HCT116 (cell line): Measurements from ENCODE around the gene MBD5. TPM values are rescaled to one million over a fixed set of nuclear protein-coding genes. Genes with fewer than 3 reads are reported as not detected.

Source experiments
- ATAC-seq: fragments of 200-7000 bp; cut with Tn5 transposase; 2 replicates; pipeline ENCODE4 v1.9.1; 2020; ENCODE audit warnings: mild to moderate bottlenecking, moderate library complexity
- BruUV-seq: library from RNA; stranded (reverse); fragments of 400-500 nt; replicated peaks from 2 replicates; lab custom pipeline; 2021; lab: Mats Ljungman, UMichigan
- CTCF ChIA-PET: fragments of 300-600 bp; sonication (Branson Sonifier 250); formaldehyde crosslinking; loops from one replicate; lab custom pipeline; 2021; ENCODE audit warnings: antibody characterized with exemption; lab: Charles Lee
- POLR2A ChIA-PET: fragments of 300-600, 350-600 bp; sonication (Branson Sonifier 250); formaldehyde crosslinking; loops from one replicate; lab custom pipeline; 2021; ENCODE audit warnings: antibody characterized with exemption; lab: Charles Lee
- RAD21 ChIA-PET, 2 experiments: fragments of 300-600 bp; sonication (Branson Sonifier 250); formaldehyde crosslinking; loops; one replicate each; lab custom pipeline; 2023; ENCODE audit warnings: low total read pairs in 2 of 2; ENCODE audit not compliant: uncharacterized antibody in 2 of 2, unreplicated experiment in 2 of 2, low non-redundant PET in 1 of 2; lab: Charles Lee
- DNase-seq: peaks from one replicate; pipeline ENCODE4 v3.0.0-alpha.2; 2010; ENCODE audit warnings: low read depth, low spot score
- H2AFZ ChIP-seq: fragments of 200-600 bp; shearing (Covaris generic), sonication (generic); 2 replicates; pipeline ENCODE4 v1.6.1; 2017; ENCODE audit warnings: low read depth, mixed run types, mixed read lengths, antibody characterized with exemption, low read length; ENCODE audit not compliant: poor library complexity, severe bottlenecking
- H3K27ac ChIP-seq: 2 replicates; pipeline ENCODE4 v1.5.1; 2012; ENCODE audit warnings: low read depth, low read length
- H3K27me3 ChIP-seq: fragments of 200-600 bp; sonication (generic); 2 replicates; pipeline ENCODE4 v1.6.1; 2016; ENCODE audit warnings: mixed run types, low read length, mixed read lengths; ENCODE audit not compliant: insufficient read depth
- H3K36me3 ChIP-seq, 2 experiments: fragments of 200-500 bp in 1 of 2; fragments of 200-600 bp in 1 of 2; sonication (Bioruptor generic) in 1 of 2; sonication (generic) in 1 of 2; 2 replicates each; pipeline versions ENCODE4 v1.5.1 to v1.6.1; 2014 to 2016; ENCODE audit warnings: low read length in 2 of 2, inconsistent platforms in 1 of 2, mixed read lengths in 1 of 2, mixed run types in 1 of 2; ENCODE audit not compliant: insufficient read depth in 2 of 2, control insufficient read depth in 1 of 2
- H3K4me1 ChIP-seq, 2 experiments: fragments of 200-600 bp in 1 of 2; sonication (generic) in 1 of 2; 2 replicates each; pipeline versions ENCODE4 v1.5.1 to v1.6.1; 2012 to 2017; ENCODE audit warnings: low read length in 2 of 2, inconsistent platforms in 1 of 2, mild to moderate bottlenecking in 1 of 2, mixed read lengths in 1 of 2, mixed run types in 1 of 2, moderate library complexity in 1 of 2; ENCODE audit not compliant: insufficient read depth in 2 of 2, control insufficient read depth in 1 of 2
- H3K4me2 ChIP-seq: fragments of 200-600 bp; sonication (generic); 2 replicates; pipeline ENCODE4 v1.6.1; 2017; ENCODE audit warnings: mixed run types, low read length, mixed read lengths
- H3K4me3 ChIP-seq, 2 experiments: fragments of 200-600 bp in 1 of 2; sonication (generic) in 1 of 2; replicated peaks in 1 of 2; 2 replicates each; pipeline ENCODE4 v1.5.1; 2011 to 2016; ENCODE audit warnings: low read length in 2 of 2, control low read depth in 1 of 2, low read depth in 1 of 2, mild to moderate bottlenecking in 1 of 2, mixed read lengths in 1 of 2, mixed run types in 1 of 2
- H3K79me2 ChIP-seq: fragments of 200-600 bp; sonication (generic); 2 replicates; pipeline ENCODE4 v1.6.1; 2017; ENCODE audit warnings: mild to moderate bottlenecking, mixed run types, low read length, moderate library complexity, mixed read lengths; ENCODE audit not compliant: insufficient read depth
- H3K9ac ChIP-seq: fragments of 200-600 bp; sonication (generic); 2 replicates; pipeline ENCODE4 v1.6.1; 2016; ENCODE audit warnings: low read length, mixed read lengths
- H3K9me2 ChIP-seq: fragments of 200-600 bp; sonication (generic), shearing (Covaris generic); 2 replicates; pipeline ENCODE4 v1.6.1; 2017; ENCODE audit warnings: mixed run types, mild to moderate bottlenecking, moderate library complexity; ENCODE audit not compliant: insufficient read depth
- H3K9me3 ChIP-seq, 2 experiments: fragments of 200-500 bp in 1 of 2; fragments of 200-600 bp in 1 of 2; sonication (Bioruptor generic) in 1 of 2; sonication (generic) in 1 of 2; 2 replicates each; pipeline ENCODE4 v1.6.1; 2014 to 2017; ENCODE audit warnings: low read length in 2 of 2, mixed read lengths in 2 of 2, inconsistent platforms in 1 of 2, low read depth in 1 of 2, mild to moderate bottlenecking in 1 of 2, mixed run types in 1 of 2, moderate library complexity in 1 of 2; ENCODE audit not compliant: control insufficient read depth in 1 of 2, insufficient read depth in 1 of 2
- H4K20me1 ChIP-seq: fragments of 200-600 bp; sonication (generic), shearing (Covaris generic); 2 replicates; pipeline ENCODE4 v1.6.1; 2017; ENCODE audit warnings: mixed run types, mild to moderate bottlenecking, moderate library complexity; ENCODE audit not compliant: insufficient read depth
- CBX3 ChIP-seq: IDR thresholded peaks from 2 replicates; pipeline ENCODE4 v1.6.1; 2012; ENCODE audit warnings: low read depth
- ELF1 ChIP-seq: IDR thresholded peaks from 2 replicates; pipeline ENCODE4 v1.6.1; 2012; ENCODE audit warnings: low read depth, borderline replicate concordance
- EZH2phosphoT487 ChIP-seq: fragments of 200-600 bp; IDR thresholded peaks from 2 replicates; pipeline ENCODE4 v1.6.1; 2018; ENCODE audit warnings: antibody characterized with exemption, borderline replicate concordance
- FOSL1 ChIP-seq: IDR thresholded peaks from 2 replicates; pipeline ENCODE4 v1.6.1; 2012; ENCODE audit warnings: low read depth
- JUND ChIP-seq: IDR thresholded peaks from 2 replicates; pipeline ENCODE4 v1.6.1; 2012
- POLR2AphosphoS5 ChIP-seq: IDR thresholded peaks from 2 replicates; pipeline ENCODE4 v1.6.1; 2011; ENCODE audit warnings: mild to moderate bottlenecking, low read depth, low read length, moderate library complexity
- SIN3A ChIP-seq: IDR thresholded peaks from 2 replicates; pipeline ENCODE4 v1.6.1; 2012; ENCODE audit warnings: low read depth
- SP1 ChIP-seq: IDR thresholded peaks from 2 replicates; pipeline ENCODE4 v1.6.1; 2012; ENCODE audit warnings: low read depth
- SRF ChIP-seq: IDR thresholded peaks from 2 replicates; pipeline ENCODE4 v1.6.1; 2012; ENCODE audit warnings: low read depth
- TCF7L2 ChIP-seq: IDR thresholded peaks from 2 replicates; pipeline ENCODE4 v1.7.0; 2011; ENCODE audit warnings: borderline replicate concordance, inconsistent platforms; ENCODE audit not compliant: insufficient read depth, insufficient read length; ENCODE audit errors: extremely low read depth
- YY1 ChIP-seq: IDR thresholded peaks from 2 replicates; pipeline ENCODE4 v1.6.1; 2011; ENCODE audit warnings: low read length, low read depth, moderate library complexity, mild to moderate bottlenecking; ENCODE audit not compliant: insufficient replicate concordance; ENCODE audit errors: extremely low read depth
- ZFX ChIP-seq: fragments of 450-650 bp; IDR thresholded peaks from 2 replicates; pipeline ENCODE4 v1.6.1; 2017
- ZNF274 ChIP-seq: fragments of 200-500 bp; sonication (Bioruptor generic); IDR thresholded peaks from 2 replicates; pipeline ENCODE4 v1.6.1; 2014; ENCODE audit warnings: mild to moderate bottlenecking, low read depth, low read length, inconsistent platforms
- intact Hi-C: fragments of 100-400 bp; cut with micrococcal nuclease; formaldehyde crosslinking; loops from 2 replicates; pipeline ENCODE4 v1.10.0; 2022
- total RNA-seq: library from RNA; stranded (reverse); gene quantifications from one replicate; pipeline ENCODE4 v1.2.1, GENCODE V29; 2021; ENCODE audit not compliant: unreplicated experiment
- TF ChIP-seq, protein P1 (sequence below): IDR thresholded peaks from 2 replicates; pipeline ENCODE4 v1.6.1; 2012
- TF ChIP-seq, protein P2 (sequence below): IDR thresholded peaks from 2 replicates; pipeline ENCODE4 v1.6.1; 2012
- TF ChIP-seq, protein P3 (sequence below), 3 experiments: fragments of 200-600 bp in 1 of 3; sonication (generic) in 1 of 3; IDR thresholded peaks in 2 of 3; conservative IDR thresholded peaks in 1 of 3; 2 replicates each; pipeline ENCODE4 v1.5.1; 2012 to 2017; ENCODE audit warnings: low read depth in 2 of 3, low read length in 2 of 3, antibody characterized with exemption in 1 of 3, borderline replicate concordance in 1 of 3, control low read depth in 1 of 3, mild to moderate bottlenecking in 1 of 3, mixed read lengths in 1 of 3, mixed run types in 1 of 3, moderate library complexity in 1 of 3; ENCODE audit not compliant: insufficient read depth in 1 of 3
- TF ChIP-seq, protein P4 (sequence below): IDR thresholded peaks from 2 replicates; pipeline ENCODE4 v1.6.1; 2011; ENCODE audit warnings: mild to moderate bottlenecking, low read length, moderate library complexity; ENCODE audit not compliant: insufficient replicate concordance; ENCODE audit errors: extremely low read depth
- TF ChIP-seq, protein P5 (sequence below): IDR thresholded peaks from 2 replicates; pipeline ENCODE4 v1.6.1; 2012; ENCODE audit warnings: low read depth

The MBD5 gene
- total RNA-seq, 1 experiment from 2014 or later = 20.5 TPM

DNA sequence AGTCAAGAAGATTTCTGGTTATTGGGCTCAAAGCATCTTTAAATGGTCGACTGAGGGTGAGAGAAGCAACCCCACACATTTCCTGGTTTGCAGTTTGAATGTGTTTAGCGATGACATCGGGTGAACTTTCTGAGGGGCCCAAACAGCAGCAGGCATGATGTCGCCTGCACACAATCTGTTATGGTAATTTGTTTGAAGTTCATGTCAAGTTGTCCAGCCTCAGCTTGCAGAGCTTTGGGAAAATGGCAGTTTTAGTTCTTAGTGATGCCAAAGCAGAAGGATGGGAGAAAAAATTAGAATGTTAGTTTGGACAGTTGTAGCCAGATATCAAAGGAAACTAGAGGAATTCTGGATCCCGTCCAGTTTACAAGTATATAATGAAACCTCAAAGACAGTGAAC, 284.6 kb downstream of the MBD5 start (continued):
- no peak for TF ChIP-seq ZNF274
- TF ChIP-seq, protein P1, sequence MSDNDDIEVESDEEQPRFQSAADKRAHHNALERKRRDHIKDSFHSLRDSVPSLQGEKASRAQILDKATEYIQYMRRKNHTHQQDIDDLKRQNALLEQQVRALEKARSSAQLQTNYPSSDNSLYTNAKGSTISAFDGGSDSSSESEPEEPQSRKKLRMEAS = no peak
- TF ChIP-seq SIN3A = no peak
- TF ChIP-seq JUND = no peak
- TF ChIP-seq SP1 = no peak
- TF ChIP-seq, all 23 proteins: peak for 0

DNA sequence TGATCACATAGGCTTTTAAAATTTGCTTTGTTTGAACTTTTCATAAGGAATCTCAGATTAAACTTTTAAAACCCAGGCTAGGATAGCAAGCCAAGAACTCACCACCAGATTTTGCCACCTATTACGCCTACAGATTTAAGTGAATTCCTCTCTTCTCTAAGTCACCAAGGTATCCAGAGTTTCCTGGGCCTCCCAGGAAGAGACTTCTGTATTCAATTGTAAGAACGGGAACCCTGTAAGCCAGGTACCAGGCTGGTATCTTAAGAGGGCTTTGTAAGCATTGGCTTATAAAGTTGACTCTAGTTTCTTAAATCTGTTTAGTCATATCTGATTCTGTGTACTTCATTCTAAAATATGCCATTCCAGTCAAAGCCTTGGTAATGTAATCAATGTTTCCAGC, 285.1 kb downstream of the MBD5 start:
- POLR2A ChIA-PET = no interaction called here
- TF ChIP-seq POLR2AphosphoS5 = no peak
- no peak for TF ChIP-seq SRF
- TF ChIP-seq, protein P2, sequence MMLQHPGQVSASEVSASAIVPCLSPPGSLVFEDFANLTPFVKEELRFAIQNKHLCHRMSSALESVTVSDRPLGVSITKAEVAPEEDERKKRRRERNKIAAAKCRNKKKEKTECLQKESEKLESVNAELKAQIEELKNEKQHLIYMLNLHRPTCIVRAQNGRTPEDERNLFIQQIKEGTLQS = no peak
- TF ChIP-seq, protein P3, sequence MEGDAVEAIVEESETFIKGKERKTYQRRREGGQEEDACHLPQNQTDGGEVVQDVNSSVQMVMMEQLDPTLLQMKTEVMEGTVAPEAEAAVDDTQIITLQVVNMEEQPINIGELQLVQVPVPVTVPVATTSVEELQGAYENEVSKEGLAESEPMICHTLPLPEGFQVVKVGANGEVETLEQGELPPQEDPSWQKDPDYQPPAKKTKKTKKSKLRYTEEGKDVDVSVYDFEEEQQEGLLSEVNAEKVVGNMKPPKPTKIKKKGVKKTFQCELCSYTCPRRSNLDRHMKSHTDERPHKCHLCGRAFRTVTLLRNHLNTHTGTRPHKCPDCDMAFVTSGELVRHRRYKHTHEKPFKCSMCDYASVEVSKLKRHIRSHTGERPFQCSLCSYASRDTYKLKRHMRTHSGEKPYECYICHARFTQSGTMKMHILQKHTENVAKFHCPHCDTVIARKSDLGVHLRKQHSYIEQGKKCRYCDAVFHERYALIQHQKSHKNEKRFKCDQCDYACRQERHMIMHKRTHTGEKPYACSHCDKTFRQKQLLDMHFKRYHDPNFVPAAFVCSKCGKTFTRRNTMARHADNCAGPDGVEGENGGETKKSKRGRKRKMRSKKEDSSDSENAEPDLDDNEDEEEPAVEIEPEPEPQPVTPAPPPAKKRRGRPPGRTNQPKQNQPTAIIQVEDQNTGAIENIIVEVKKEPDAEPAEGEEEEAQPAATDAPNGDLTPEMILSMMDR (IDR thresholded peaks at IDR 0.05 in 2 of 3, conservative IDR thresholded peaks at IDR 0.05 in 1 of 3; ENCODE audit: borderline replicate concordance in 1 of 3, insufficient read depth in 1 of 3, low read depth in 2 of 3, low read length in 2 of 3) = no peak
- TF ChIP-seq, protein P4, sequence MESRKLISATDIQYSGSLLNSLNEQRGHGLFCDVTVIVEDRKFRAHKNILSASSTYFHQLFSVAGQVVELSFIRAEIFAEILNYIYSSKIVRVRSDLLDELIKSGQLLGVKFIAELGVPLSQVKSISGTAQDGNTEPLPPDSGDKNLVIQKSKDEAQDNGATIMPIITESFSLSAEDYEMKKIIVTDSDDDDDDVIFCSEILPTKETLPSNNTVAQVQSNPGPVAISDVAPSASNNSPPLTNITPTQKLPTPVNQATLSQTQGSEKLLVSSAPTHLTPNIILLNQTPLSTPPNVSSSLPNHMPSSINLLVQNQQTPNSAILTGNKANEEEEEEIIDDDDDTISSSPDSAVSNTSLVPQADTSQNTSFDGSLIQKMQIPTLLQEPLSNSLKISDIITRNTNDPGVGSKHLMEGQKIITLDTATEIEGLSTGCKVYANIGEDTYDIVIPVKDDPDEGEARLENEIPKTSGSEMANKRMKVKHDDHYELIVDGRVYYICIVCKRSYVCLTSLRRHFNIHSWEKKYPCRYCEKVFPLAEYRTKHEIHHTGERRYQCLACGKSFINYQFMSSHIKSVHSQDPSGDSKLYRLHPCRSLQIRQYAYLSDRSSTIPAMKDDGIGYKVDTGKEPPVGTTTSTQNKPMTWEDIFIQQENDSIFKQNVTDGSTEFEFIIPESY = no peak
- TF ChIP-seq JUND = no peak
- TF ChIP-seq, protein P5, sequence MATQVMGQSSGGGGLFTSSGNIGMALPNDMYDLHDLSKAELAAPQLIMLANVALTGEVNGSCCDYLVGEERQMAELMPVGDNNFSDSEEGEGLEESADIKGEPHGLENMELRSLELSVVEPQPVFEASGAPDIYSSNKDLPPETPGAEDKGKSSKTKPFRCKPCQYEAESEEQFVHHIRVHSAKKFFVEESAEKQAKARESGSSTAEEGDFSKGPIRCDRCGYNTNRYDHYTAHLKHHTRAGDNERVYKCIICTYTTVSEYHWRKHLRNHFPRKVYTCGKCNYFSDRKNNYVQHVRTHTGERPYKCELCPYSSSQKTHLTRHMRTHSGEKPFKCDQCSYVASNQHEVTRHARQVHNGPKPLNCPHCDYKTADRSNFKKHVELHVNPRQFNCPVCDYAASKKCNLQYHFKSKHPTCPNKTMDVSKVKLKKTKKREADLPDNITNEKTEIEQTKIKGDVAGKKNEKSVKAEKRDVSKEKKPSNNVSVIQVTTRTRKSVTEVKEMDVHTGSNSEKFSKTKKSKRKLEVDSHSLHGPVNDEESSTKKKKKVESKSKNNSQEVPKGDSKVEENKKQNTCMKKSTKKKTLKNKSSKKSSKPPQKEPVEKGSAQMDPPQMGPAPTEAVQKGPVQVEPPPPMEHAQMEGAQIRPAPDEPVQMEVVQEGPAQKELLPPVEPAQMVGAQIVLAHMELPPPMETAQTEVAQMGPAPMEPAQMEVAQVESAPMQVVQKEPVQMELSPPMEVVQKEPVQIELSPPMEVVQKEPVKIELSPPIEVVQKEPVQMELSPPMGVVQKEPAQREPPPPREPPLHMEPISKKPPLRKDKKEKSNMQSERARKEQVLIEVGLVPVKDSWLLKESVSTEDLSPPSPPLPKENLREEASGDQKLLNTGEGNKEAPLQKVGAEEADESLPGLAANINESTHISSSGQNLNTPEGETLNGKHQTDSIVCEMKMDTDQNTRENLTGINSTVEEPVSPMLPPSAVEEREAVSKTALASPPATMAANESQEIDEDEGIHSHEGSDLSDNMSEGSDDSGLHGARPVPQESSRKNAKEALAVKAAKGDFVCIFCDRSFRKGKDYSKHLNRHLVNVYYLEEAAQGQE = no peak
- TF ChIP-seq TCF7L2 = no peak
- no peak for TF ChIP-seq ZFX
- no peak for TF ChIP-seq ELF1
- TF ChIP-seq SP1 = no peak
- TF ChIP-seq SIN3A = no peak
- no peak for TF ChIP-seq ZNF274
- no peak for TF ChIP-seq CBX3
- TF ChIP-seq YY1 = no peak
- no peak for TF ChIP-seq EZH2phosphoT487
- TF ChIP-seq FOSL1 = no peak

More for the DNA sequence above, 285.1 kb downstream of the MBD5 start:
- H3K4me3 ChIP-seq = no peak overlapping the region
- no peak overlapping the region for H3K9ac ChIP-seq
- no peaks in the 10 kb centered on the region for H3K9me3 ChIP-seq
- H4K20me1 ChIP-seq = no peaks in the 10 kb centered on the region
- BruUV-seq = no TSS peak
- H2AFZ ChIP-seq = no peak overlapping the region
- H3K36me3 ChIP-seq = no peaks in the 10 kb centered on the region
- intact Hi-C loops = no loop called here
- no peaks in the 10 kb centered on the region for H3K79me2 ChIP-seq
- no peak overlapping the region for H3K4me2 ChIP-seq
- H3K27me3 ChIP-seq = no peaks in the 10 kb centered on the region
- H3K9me2 ChIP-seq = no peaks in the 10 kb centered on the region
- RAD21 ChIA-PET = no interaction called here
- H3K4me1 ChIP-seq = no peaks in the 10 kb centered on the region
- ATAC-seq (no peak), DNase-seq (no peak)
- CTCF ChIA-PET = no interaction called here
- no peak overlapping the region for H3K27ac ChIP-seq
